Natural killer cell (primary cell): ENCODE measurements around the gene ORAI2. TPM values are rescaled to one million over a fixed set of nuclear protein-coding genes. Genes with fewer than 3 reads are reported as not detected.
"Not testable (repeated sequence)": the region's sequence is repeated elsewhere in the genome, so short reads cannot be mapped to it uniquely, and the experiment has no call there.

Experiments used
- ATAC-seq, 3 donors: fragments of 150-1000 bp in 2 of 3; fragments of 200-7000 bp in 1 of 3; cut with Tn5 transposase; 1 replicate in 1 of 3; 2 replicates in 2 of 3; pipeline ENCODE4 v1.10.0; 2021; ENCODE audit warnings: mild to moderate bottlenecking in 2 of 3, moderate library complexity in 2 of 3
- DNase-seq, 2 donors: peaks; one replicate each; pipeline versions ENCODE4 v3.0.0 to v3.0.0-alpha.2; 2013 to 2021; ENCODE audit warnings: mixed read lengths in 1 of 2
- H3K27ac ChIP-seq: one replicate; pipeline ENCODE4 v1.5.1; 2013; ENCODE audit warnings: mild to moderate bottlenecking, low read length
- H3K27me3 ChIP-seq: one replicate; pipeline ENCODE4 v1.6.1; 2013; ENCODE audit warnings: low read length; ENCODE audit not compliant: control insufficient read depth, insufficient read depth
- H3K36me3 ChIP-seq: one replicate; pipeline ENCODE4 v1.6.1; 2013; ENCODE audit warnings: low read length; ENCODE audit not compliant: control insufficient read depth, insufficient read depth
- H3K4me1 ChIP-seq: one replicate; pipeline ENCODE4 v1.6.1; 2013; ENCODE audit warnings: low read length; ENCODE audit not compliant: control insufficient read depth, insufficient read depth
- H3K4me3 ChIP-seq: one replicate; pipeline ENCODE4 v1.5.1; 2013; ENCODE audit warnings: low read length
- H3K9me3 ChIP-seq: one replicate; pipeline ENCODE4 v1.6.1; 2013; ENCODE audit warnings: low read length; ENCODE audit not compliant: control insufficient read depth, insufficient read depth
- H3K27ac Mint-ChIP-seq, 2 donors: one replicate each; pipeline ENCODE4 v1.8.0; 2022; ENCODE audit warnings: mild to moderate bottlenecking in 2 of 2, mixed read lengths in 2 of 2, moderate library complexity in 1 of 2
- H3K27me3 Mint-ChIP-seq, 2 donors: one replicate each; pipeline ENCODE4 v1.8.0; 2022; ENCODE audit warnings: low read depth in 2 of 2, mixed read lengths in 2 of 2
- H3K36me3 Mint-ChIP-seq: one replicate; pipeline ENCODE4 v1.8.0; 2022; ENCODE audit warnings: mixed read lengths
- H3K4me1 Mint-ChIP-seq, 2 donors: one replicate each; pipeline ENCODE4 v1.8.0; 2022; ENCODE audit warnings: mixed read lengths in 2 of 2
- H3K4me3 Mint-ChIP-seq: one replicate; pipeline ENCODE4 v1.8.0; 2022; ENCODE audit warnings: mild to moderate bottlenecking, moderate library complexity, mixed read lengths
- H3K9me3 Mint-ChIP-seq, 2 donors: one replicate each; pipeline ENCODE4 v1.8.0; 2022; ENCODE audit warnings: mixed read lengths in 2 of 2
- WGBS: methylation state at CpG from one replicate; pipeline ENCODE4 v1.1.7; 2013; ENCODE audit warnings: missing lambda C conversion rate; ENCODE audit not compliant: insufficient coverage; 5-methylcytosine and 5-hydroxymethylcytosine counted together
- intact Hi-C: fragments of 100-400 bp; cut with micrococcal nuclease; formaldehyde crosslinking; loops from one replicate; pipeline ENCODE4 v1.14.2; 2022
- total RNA-seq, 4 donors: library from RNA; stranded (reverse); fragments of 120-200 nt in 1 of 4; gene quantifications; one replicate each; pipeline versions ENCODE4 v1.2.3 to v1.2.4, GENCODE V29; 2013 to 2022
- TF ChIP-seq, protein P1 (sequence below): fragments of 200-600 bp; IDR thresholded peaks from one replicate; pipeline ENCODE4 v1.8.0; 2022; ENCODE audit warnings: antibody characterized with exemption

ORAI2 gene
- total RNA-seq, 3 donors from 2014 or later (not counting 1 experiment from before 2014, with no cell fraction given) = 39.1 to 55.0 (median 41.3) TPM

DNA sequence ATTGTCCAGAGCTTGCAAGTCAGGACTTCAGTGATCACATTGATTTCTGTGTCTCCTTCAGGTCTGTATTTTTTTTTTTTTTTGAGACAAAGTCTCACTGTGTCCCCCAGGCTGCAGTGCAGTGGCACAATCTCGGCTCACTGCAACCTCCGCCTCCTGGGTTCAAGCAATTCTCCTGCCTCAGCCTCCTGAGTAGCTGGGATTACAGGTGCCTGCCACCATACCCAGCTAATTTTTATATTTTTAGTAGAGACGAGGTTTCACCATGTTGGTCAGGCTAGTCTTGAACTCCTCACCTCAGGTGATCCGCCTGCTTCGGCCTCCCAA is 28.6 kb upstream of the ORAI2 start:
- intact Hi-C loops = loop anchor here (1.0 to 2.0 kb wide), 3 partner anchors 28 to 60 kb away; partner anchors contain the start of genes ALKBH4, LRWD1 and ORAI2
- not testable (repeated sequence) for H3K4me3 ChIP-seq, H3K27me3 Mint-ChIP-seq, H3K4me3 Mint-ChIP-seq, H3K9me3 Mint-ChIP-seq, DNase-seq, H3K9me3 ChIP-seq, H3K27me3 ChIP-seq, H3K27ac Mint-ChIP-seq, H3K27ac ChIP-seq, ATAC-seq
- TF ChIP-seq, protein P1, sequence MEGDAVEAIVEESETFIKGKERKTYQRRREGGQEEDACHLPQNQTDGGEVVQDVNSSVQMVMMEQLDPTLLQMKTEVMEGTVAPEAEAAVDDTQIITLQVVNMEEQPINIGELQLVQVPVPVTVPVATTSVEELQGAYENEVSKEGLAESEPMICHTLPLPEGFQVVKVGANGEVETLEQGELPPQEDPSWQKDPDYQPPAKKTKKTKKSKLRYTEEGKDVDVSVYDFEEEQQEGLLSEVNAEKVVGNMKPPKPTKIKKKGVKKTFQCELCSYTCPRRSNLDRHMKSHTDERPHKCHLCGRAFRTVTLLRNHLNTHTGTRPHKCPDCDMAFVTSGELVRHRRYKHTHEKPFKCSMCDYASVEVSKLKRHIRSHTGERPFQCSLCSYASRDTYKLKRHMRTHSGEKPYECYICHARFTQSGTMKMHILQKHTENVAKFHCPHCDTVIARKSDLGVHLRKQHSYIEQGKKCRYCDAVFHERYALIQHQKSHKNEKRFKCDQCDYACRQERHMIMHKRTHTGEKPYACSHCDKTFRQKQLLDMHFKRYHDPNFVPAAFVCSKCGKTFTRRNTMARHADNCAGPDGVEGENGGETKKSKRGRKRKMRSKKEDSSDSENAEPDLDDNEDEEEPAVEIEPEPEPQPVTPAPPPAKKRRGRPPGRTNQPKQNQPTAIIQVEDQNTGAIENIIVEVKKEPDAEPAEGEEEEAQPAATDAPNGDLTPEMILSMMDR = peak; percentile 37
- Histone ChIP-seq H3K36me3 (peaks cover 62% of the 10 kb centered on the region), H3K4me1 (peaks cover 15% of the 10 kb centered on the region)
- H3K36me3 Mint-ChIP-seq = peaks cover 11% of the 10 kb centered on the region
- WGBS = 100% methylated on average over 3 of the region's 5 CpGs
- H3K4me1 Mint-ChIP-seq = peaks cover 15 to 25% of the 10 kb centered on the region in 2 donors

DNA sequence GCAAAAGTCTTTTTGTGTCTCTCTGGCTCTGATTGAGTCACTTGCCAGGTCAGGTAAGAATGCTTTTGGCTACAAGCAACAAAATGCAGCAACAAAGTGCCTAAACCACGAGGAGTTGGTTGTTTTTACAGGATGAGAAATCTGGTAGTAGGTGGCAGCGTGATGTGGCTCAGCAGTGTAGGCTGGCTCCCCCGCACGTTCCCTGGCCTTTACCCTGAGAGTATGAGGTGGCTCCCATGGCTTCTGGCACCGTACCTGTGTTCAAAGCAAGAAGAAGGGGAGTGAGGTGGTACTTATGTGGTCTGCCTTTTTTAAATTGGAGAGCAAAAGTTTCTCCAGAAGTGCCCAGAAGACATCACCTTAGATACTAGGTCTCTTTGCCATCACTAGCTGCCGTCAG is 25.5 kb upstream of the ORAI2 start:
- Mint-ChIP-seq H3K4me3 (no peak overlapping the region), H3K4me1 (peaks cover 22 to 27% of the 10 kb centered on the region in 2 donors), H3K9me3 (no peaks in the 10 kb centered on the region), H3K36me3 (peaks cover 7% of the 10 kb centered on the region), H3K27me3 (no peaks in the 10 kb centered on the region), H3K27ac (peak overlapping the region; percentile 22 to 73)
- ATAC-seq (no peak), DNase-seq (no peak)
- no peaks in the 10 kb centered on the region for H3K27me3 ChIP-seq
- intact Hi-C loops = no loop called here
- peak overlapping the region; percentile 4 for H3K27ac ChIP-seq
- H3K9me3 ChIP-seq = no peaks in the 10 kb centered on the region
- H3K4me1 ChIP-seq = peaks cover 15% of the 10 kb centered on the region
- H3K36me3 ChIP-seq = peaks cover 54% of the 10 kb centered on the region
- TF ChIP-seq, protein P1 = no peak
- WGBS = 83% methylated on average over 6 of the region's 6 CpGs
- H3K4me3 ChIP-seq = no peak overlapping the region

DNA sequence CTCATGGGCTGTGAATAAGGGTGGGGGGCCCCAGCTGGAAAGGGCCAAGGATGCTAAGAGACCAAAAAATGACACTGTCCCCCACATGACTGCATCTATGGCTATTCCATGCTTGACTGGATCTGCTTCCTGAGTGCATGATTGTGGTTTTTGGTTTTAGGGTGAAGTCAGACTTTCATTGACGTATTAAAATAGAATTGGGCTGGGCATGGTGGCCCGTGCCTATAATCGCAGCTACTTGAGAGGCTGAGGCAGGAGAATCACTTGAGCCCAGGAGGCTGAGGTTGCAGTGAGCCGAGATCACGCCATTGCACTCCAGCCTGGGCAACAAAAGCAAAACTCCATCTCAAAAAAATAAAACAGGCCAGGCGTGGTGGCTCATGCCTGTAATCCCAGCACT is 24.8 kb upstream of the ORAI2 start:
- H3K27me3 Mint-ChIP-seq, ATAC-seq, H3K9me3 ChIP-seq, DNase-seq, H3K9me3 Mint-ChIP-seq, H3K36me3 Mint-ChIP-seq, H3K4me3 ChIP-seq, H3K27ac ChIP-seq, intact Hi-C loops, H3K4me3 Mint-ChIP-seq, H3K27me3 ChIP-seq: not testable (repeated sequence)
- peaks cover 24 to 25% of the 10 kb centered on the region in 2 donors for H3K4me1 Mint-ChIP-seq
- WGBS = 73% methylated on average over 6 of the region's 6 CpGs
- H3K27ac Mint-ChIP-seq = peak overlapping the region; percentile 22 to 73
- H3K36me3 ChIP-seq = peaks cover 51% of the 10 kb centered on the region
- peaks cover 15% of the 10 kb centered on the region for H3K4me1 ChIP-seq

DNA sequence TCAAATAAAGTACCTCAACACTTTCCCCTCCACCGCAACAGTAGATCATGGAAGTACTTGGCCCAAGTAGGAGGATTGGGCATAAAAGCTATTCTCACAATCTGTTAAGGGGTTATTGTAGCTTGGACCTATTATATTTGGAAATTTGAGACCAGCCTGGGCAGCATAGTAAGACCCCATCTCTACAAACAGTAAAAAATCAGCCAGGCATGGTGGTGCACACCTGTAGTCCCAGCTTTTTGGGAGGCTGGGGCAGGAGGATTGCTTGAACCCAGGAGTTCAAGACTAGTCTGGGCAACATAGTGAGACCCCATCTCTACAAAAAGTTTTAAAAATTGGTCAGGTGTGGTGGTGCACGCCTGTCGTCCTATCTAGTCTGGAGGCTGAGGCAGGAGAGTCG is 24.0 kb upstream of the ORAI2 start:
- TF ChIP-seq, protein P1 = no peak
- peaks cover 44% of the 10 kb centered on the region for H3K36me3 ChIP-seq
- ATAC-seq = no peak
- WGBS = 100% methylated on average over 3 of the region's 4 CpGs
- no peak overlapping the region for H3K27ac ChIP-seq
- H3K4me1 ChIP-seq = peaks cover 11% of the 10 kb centered on the region
- no peak overlapping the region for H3K4me3 Mint-ChIP-seq
- peak overlapping the region; percentile 22 to 73 for H3K27ac Mint-ChIP-seq
- DNase-seq = no peak
- no peaks in the 10 kb centered on the region for H3K27me3 ChIP-seq
- intact Hi-C loops = no loop called here
- H3K36me3 Mint-ChIP-seq = peaks cover 7% of the 10 kb centered on the region
- H3K27me3 Mint-ChIP-seq = no peaks in the 10 kb centered on the region
- no peaks in the 10 kb centered on the region for H3K9me3 Mint-ChIP-seq
- peaks cover 16 to 21% of the 10 kb centered on the region in 2 donors for H3K4me1 Mint-ChIP-seq
- H3K4me3 ChIP-seq = no peak overlapping the region
- no peaks in the 10 kb centered on the region for H3K9me3 ChIP-seq
